Cardiac septum (tissue), 1 donor: ENCODE results near the gene PWP1. TPM values are rescaled to one million over a fixed set of nuclear protein-coding genes. Genes with fewer than 3 reads are reported as not detected.
"Not testable (repeated sequence)": the region's sequence is repeated elsewhere in the genome, so short reads cannot be mapped to it uniquely, and the experiment has no call there.

Experiments used
- DNase-seq: peaks from one replicate; pipeline ENCODE4 v3.0.0-alpha.2; 2020; ENCODE audit warnings: low spot score
- intact Hi-C: fragments of 100-400 bp; cut with DNase I; formaldehyde crosslinking; loops from one replicate; pipeline ENCODE4 v1.14.0; 2022
- total RNA-seq: library from RNA; stranded (reverse); fragmentation: NEBNext Ultra II Directional; extraction: Animal tissue kit (Norgen Biotek cat#: 25700); gene quantifications from one replicate; pipeline ENCODE4 v1.2.1, GENCODE V29; 2021
- donor health status: DM: no; HTN: no; CAD: no.

PWP1 gene
- total RNA-seq, 1 donor from 2014 or later, result 13.5 TPM

DNA sequence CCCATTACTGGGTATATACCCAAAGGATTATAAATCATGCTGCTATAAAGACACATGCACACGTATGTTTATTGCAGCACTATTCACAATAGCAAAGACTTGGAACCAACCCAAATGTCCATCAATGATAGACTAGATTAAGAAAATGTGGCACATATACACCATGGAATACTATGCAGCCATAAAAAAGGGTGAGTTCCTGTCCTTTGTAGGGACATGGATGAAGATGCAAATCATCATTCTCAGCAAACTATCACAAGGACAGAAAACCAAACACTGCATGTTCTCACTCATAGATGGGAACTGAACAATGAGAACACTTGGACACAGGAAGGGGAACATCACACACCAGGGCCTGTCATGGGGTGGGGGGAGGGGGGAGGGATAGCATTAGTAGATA is 42.1 kb downstream of the PWP1 start:
- intact Hi-C loops, DNase-seq: not testable (repeated sequence)

DNA sequence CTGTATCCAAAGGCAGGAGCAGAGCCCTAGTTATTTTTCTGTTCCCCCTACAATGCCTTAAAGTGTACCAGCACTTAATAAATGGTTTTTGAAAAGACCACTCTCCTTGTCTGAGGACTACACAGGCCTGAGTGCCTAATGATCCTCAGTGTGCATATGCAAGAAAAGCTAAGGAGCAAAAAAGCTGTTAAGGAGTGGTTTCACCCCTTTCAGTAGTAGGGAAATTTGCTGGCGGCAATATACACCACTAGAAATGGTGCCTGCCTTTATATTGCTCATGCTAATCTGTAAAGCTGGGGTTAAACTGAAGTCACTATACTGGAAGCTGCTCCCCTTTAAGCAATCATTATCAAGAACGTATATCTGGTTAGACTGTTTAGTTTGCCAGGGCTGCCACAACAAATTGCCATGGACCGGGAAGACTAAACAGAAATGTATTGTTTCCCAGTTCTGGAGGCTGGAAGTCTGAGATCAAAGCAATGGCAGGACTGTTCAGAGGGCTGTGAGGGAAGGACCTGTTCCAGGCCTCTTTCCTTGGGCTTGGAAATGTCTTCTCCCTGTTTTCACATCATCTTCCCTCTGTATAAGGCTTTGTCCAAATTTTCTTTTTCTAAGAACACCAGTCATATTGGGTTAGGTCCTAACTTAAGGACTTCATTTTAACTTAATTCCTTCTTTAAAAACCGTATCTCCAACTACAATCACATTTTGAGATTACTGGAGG is 45.2 kb downstream of the PWP1 start:
- DNase-seq, result no peak
- intact Hi-C loops, result no loop called here

DNA sequence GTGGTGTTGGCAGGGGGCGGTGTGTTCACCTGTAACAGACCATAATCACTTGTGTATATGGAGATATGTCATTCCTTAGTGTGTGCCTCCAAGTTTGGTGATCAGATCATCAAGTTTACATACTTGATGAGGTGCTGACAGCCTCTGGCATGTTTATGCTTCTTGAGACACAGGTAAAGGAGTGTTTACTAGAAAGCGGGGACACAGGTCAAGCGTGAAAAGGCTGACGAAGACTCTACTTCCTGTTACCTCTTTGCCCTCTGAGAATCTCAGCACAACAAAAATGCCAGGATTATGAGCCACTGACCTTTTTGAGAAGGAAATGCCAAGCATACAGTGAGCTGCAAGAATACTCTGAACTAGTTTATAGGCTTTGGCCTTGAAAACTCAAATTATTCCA is 45.8 kb downstream of the PWP1 start:
- intact Hi-C loops, result no loop called here
- DNase-seq, result no peak

DNA sequence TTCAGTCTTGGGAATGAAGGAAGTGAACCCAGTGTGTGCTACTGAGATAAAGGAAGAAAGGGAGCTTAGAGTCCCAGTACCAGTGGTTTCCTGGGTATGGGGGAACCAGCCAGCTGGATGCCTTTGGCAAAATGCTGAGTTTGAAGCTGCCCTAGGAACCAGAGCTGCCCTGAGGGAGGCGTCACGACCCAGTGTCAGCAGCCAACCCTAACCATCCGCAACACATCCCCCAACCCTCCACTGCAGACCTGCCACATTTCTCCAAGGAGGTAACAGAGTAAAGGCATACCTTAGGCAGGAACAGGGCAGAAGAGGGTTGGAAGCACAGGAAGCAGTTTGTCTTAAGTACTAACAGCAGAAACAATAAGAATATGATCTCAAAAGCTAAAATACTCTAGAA is 46.8 kb downstream of the PWP1 start:
- intact Hi-C loops, result no loop called here

DNA sequence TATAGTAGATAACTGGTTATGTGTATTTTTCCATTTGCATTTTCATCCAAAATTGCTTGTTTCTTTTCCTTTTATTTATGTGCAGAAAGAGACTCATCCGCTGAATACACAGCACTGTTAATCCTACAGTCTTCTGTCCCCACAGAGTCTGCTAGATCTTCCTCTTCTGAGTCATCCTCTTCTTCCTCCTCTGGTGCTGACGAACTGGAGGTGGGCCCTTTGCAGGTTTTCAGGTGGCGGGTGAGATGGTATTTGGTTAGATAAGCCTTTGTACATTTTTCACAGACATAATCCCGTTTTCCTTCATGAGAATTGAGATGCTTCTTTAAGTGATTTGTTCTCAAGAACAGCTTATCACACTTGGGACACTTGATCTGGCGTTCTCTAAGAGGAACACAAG is 48.5 kb downstream of the PWP1 start:
- no peak for DNase-seq
- intact Hi-C loops, result no loop called here

More for the DNA sequence above, 46.8 kb downstream of the PWP1 start:
- no peak for DNase-seq

DNA sequence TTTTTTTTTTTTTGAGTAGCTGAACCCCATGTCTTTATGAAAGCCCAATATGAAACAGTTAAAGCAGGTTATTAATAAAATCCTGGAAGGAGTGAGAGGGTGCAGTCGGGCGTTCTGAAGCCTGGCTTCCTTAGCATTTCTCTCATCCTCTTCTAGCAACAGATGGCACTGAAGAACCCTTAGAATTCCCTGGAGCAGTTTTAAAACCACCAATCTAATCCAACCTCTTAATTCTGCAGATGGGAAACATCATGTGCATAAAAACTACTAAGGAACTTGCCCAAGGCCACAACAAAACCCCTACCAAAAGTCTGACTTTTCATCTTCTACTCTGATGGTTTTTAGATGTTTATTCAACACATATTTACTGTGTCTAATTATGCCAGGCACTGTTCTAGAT is 50.2 kb downstream of the PWP1 start:
- intact Hi-C loops, result no loop called here

DNA sequence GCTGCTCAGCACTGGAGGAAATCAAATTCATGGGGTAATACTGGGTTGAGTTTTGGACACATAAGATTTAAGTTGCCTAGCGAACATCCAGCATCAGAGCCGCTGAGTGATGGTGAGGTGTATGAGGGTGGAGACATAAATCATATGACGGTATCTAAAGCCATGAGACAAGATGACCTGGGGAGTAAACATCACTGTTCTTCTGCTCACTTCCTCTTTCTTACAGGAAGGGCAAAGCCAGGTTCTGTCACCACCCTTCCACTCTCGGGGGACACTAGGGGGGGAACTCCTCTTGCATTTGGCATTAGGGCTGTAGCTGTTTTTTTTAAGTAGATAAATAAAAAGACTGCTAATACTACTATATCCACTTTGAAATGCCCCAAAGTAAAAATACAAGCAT is 51.3 kb downstream of the PWP1 start:
- intact Hi-C loops, result no loop called here
- no peak for DNase-seq

More for the DNA sequence above, 50.2 kb downstream of the PWP1 start:
- no peak for DNase-seq

DNA sequence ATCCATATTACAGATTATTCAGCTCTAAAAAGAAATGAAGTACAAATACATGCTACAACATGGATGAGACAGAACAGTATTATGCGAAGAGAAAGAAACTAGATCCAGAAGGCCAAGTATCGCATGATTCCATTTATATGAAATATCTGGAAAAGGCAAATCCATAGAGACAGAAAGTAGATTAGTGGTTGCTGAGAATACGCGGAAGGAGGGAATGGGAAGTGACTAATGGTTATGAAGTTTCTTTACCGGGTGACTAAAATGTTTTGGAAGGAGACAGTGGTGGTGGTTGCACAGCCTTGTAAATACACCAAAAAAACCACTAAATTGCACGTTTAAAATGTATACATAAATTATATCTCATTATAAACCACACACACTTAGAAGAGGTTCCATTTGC is 62.9 kb downstream of the PWP1 start:
- no peak for DNase-seq
- intact Hi-C loops, result no loop called here

DNA sequence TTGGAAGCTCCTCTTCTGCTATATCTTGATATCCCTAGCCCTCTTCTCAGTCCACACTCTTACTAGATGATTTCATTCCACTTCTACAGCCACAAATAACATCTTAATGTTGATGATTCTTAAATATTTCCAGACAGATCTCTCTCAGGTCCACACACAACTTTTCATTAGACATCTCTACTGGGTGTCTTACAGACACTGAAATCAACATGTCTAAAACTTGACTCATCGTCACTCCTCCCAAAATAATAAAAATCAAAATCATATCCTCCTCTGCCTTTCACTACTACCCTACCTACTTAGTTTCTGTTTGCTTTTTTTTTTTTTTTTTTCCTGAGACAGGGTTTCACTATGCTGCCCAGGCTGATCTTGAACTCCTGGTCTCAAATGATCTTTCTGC is 63.5 kb downstream of the PWP1 start:
- no peak for DNase-seq
- intact Hi-C loops, result no loop called here

DNA sequence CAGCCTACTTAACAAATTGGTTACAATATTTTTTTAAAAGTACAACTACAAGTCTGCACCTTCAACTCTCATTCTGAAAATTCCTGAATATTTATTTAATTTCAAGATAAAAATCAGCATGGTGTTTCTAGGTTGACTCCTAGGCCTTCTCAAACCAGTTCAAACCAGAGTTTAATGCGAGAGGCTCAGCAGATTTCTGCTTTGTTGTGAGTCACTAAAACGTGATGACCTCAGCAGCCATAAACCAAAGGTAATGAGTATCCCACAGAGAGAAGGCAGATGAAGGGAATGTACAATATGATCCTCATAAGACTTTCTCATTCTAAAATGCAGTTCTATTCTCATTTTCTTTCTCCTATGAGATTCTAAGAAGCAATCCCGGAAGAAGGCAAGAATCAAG is 73.8 kb downstream of the PWP1 start:
- intact Hi-C loops, result no loop called here

DNA sequence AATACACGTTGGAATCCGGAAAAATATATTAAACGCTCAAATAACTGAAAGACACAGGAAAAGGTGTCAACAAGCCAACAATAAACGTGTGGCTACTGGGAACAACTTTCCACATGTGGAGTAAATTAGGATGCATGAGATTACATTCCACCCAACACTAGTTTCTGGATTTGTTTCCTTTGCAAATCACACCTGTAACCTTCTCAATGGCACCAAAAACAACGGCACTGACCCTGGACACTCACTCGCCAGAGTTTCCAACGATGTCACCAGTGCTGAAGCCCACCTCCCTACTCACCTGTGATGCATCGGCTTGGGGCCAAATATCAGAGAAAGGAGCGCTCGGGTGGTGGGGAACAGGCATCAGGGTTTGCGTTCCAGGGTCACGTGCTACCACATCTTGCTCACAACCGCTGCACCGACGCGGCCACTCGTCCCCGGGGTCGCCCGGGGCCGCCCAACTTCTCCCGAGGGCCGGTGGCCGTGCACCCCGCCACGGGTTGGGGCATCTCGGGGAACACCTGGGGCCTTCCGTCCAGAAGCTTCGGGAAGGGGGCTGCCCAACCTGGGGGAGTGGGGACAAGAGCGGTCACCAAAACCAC is 74.7 kb downstream of the PWP1 start:
- no peak for DNase-seq
- intact Hi-C loops, result loop anchor here (5.0 kb wide), 1 partner anchor 73 kb away; the partner anchor contains the start of gene PWP1

More for the DNA sequence above, 73.8 kb downstream of the PWP1 start:
- DNase-seq, result no peak

DNA sequence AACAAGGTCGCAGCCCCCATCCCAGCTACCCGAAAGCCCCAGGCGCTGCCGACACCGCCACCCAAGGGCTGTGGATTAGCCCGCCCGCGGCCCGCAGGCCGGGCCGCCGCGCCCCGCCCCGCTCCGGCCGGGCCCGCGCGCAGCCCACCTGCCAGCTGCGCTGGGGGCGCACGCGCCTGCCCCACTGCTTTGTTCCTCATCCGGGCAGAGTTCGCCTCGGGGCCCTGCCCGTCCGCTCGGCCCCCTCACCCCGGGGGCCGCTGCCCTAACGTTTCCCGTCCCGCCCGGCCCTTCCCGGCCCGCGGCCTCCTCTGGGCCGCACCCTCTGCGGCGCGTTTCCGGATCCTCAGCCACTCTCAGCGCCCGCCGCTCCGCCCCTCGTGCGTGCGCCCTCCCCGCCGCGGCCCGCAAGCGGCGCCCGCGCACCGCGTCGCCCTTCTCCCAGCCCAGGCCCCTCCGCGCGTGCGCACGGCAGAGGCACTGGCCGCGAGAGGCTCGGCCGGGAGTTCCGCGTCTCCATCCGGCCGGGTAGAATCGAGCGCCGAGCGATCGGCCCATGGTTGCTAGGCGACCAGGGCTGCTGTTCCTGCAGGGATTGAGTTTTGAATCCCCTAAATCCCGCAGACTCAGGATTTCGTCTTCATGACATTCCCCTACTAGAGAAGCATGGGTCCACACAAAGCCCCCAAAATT is 75.4 kb downstream of the PWP1 start, which contains the start of gene PRDM4:
Gene PRDM4, minus strand, starts transcription at position 329 of the 693 bp plus-strand sequence. CDS start 622 bp downstream, outside the sequence.
- intact Hi-C loops, result loop anchor here (5.0 kb wide), 1 partner anchor 74 kb away; the partner anchor contains the start of gene PWP1
- DNase-seq, result peak; percentile 95

DNA sequence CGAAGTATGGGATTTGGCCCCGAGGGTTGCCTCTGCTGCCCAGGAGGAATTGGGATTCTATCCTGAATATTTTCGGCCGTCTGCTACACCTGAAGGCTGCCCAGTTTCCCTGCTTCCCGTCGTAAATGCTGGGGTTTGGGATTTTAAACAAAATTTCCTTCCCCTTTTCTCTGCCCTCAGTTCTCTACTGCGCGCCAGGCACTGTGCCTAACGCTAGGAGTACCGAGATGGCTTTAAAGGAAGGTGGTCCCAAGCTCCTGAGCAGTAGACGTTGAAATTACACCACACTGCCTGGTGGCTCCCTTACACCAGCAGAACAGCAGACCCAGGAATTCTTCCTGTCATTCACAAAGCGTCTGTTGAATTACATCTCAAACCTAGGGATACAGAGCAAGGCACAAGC is 75.9 kb downstream of the PWP1 start:
- DNase-seq, result no peak

More for the DNA sequence above, 75.9 kb downstream of the PWP1 start:
- intact Hi-C loops, result loop anchor here (5.0 kb wide), 1 partner anchor 74 kb away; the partner anchor contains the start of gene PWP1

Other genes starting within 250 kb of the PWP1 start
- gene PRDM4, start 75.3 kb downstream of the PWP1 start, total RNA-seq, result 13.2 TPM
- gene ASCL4, start 88.9 kb downstream of the PWP1 start, total RNA-seq, result not detected